HCT116 (cell line): ENCODE data around the gene GMDS.

Experiments used
- ATF3 ChIP-seq: IDR thresholded peaks from 2 replicates; pipeline ENCODE4 v1.6.1; 2012
- CBX3 ChIP-seq: IDR thresholded peaks from 2 replicates; pipeline ENCODE4 v1.6.1; 2012; ENCODE audit warnings: low read depth
- CTCF ChIP-seq, 3 experiments: fragments of 200-600 bp in 1 of 3; sonication (generic) in 1 of 3; IDR thresholded peaks in 2 of 3; conservative IDR thresholded peaks in 1 of 3; 2 replicates each; pipeline ENCODE4 v1.5.1; 2012 to 2017; ENCODE audit warnings: low read depth in 2 of 3, low read length in 2 of 3, antibody characterized with exemption in 1 of 3, borderline replicate concordance in 1 of 3, control low read depth in 1 of 3, mild to moderate bottlenecking in 1 of 3, mixed read lengths in 1 of 3, mixed run types in 1 of 3, moderate library complexity in 1 of 3; ENCODE audit not compliant: insufficient read depth in 1 of 3
- EGR1 ChIP-seq: IDR thresholded peaks from 2 replicates; pipeline ENCODE4 v1.6.1; 2012; ENCODE audit warnings: low read depth
- EZH2 ChIP-seq: fragments of 200-600 bp; sonication (generic); IDR thresholded peaks from 2 replicates; pipeline ENCODE4 v1.6.1; 2017; ENCODE audit warnings: antibody characterized with exemption, mixed run types
- POLR2A ChIP-seq: IDR thresholded peaks from 2 replicates; pipeline ENCODE4 v1.7.0; 2011; ENCODE audit warnings: borderline replicate concordance; ENCODE audit not compliant: insufficient read depth, insufficient read length; ENCODE audit errors: extremely low read depth
- POLR2AphosphoS5 ChIP-seq: IDR thresholded peaks from 2 replicates; pipeline ENCODE4 v1.6.1; 2011; ENCODE audit warnings: mild to moderate bottlenecking, low read depth, low read length, moderate library complexity
- RAD21 ChIP-seq: IDR thresholded peaks from 2 replicates; pipeline ENCODE4 v1.6.1; 2012; ENCODE audit warnings: low read depth, mild to moderate bottlenecking
- REST ChIP-seq: IDR thresholded peaks from 2 replicates; pipeline ENCODE4 v1.6.1; 2012; ENCODE audit warnings: low read depth
- YY1 ChIP-seq: IDR thresholded peaks from 2 replicates; pipeline ENCODE4 v1.6.1; 2011; ENCODE audit warnings: low read length, low read depth, moderate library complexity, mild to moderate bottlenecking; ENCODE audit not compliant: insufficient replicate concordance; ENCODE audit errors: extremely low read depth

- TF ChIP-seq CTCF (IDR thresholded peaks at IDR 0.05 in 2 of 3, conservative IDR thresholded peaks at IDR 0.05 in 1 of 3; ENCODE audit: borderline replicate concordance in 1 of 3, insufficient read depth in 1 of 3, low read depth in 2 of 3, low read length in 2 of 3) (no peak), POLR2AphosphoS5 (no peak), CBX3 (no peak), YY1 (no peak), EZH2 (no peak), POLR2A (no peak), RAD21 (no peak), ATF3 (no peak), REST (no peak), EGR1 (no peak)
These were observed 581.9 kb downstream of the GMDS start for GRCh38 chr6:1663511-1663910.
